ENCODE results near the gene HOXD8. TPM values are rescaled to one million over a fixed set of nuclear protein-coding genes. Genes with fewer than 3 reads are reported as not detected.

Gene HOXD8
- total and polyA plus RNA-seq, 2 of the 8 experiments (the other 6 are each of a cell fraction or from before 2014, with no cell fraction given), result not detected

- H2AK5ac ChIP-seq (ENCODE audit: low read depth, low read length), result no peak overlapping the region
- no peak overlapping the region for H4K8ac ChIP-seq (ENCODE audit: extremely low read depth, insufficient read depth, low read length)
- H3K27ac ChIP-seq (ENCODE audit: low read depth, low read length), result no peak overlapping the region
- CTCF ChIA-PET (ENCODE audit: partially characterized antibody), result interaction anchor here (0.7 to 10.0 kb wide), 7 partner anchors 9 to 493 kb away, joined by 3 to 119 read pairs (median 6); no protein-coding TSS in a partner anchor
- H2AFZ ChIP-seq (ENCODE audit: low read length), result no peak overlapping the region
- H3K4me3 ChIP-seq (ENCODE audit: extremely low read depth in 1 of 4, insufficient read depth in 2 of 4, low read depth in 3 of 4, low read length in 4 of 4), result no peak overlapping the region
- no peak overlapping the region for H4K5ac ChIP-seq (ENCODE audit: insufficient read length, low read depth, low read length)
- H3K9ac ChIP-seq (replicated peaks in 1 of 4; ENCODE audit: extremely low read depth in 1 of 4, low read depth in 3 of 4, low read length in 3 of 4), result no peak overlapping the region
- H3K18ac ChIP-seq (ENCODE audit: extremely low read depth, low read length), result no peak overlapping the region
- peaks cover 2% of the 10 kb centered on the region; the same call in 1 of the 2 replicates for H3K23me2 ChIP-seq (ENCODE audit: low read depth, low read length)
- peaks cover 93 to 100% (median 99%) of the 10 kb centered on the region in 4 experiments for H3K27me3 ChIP-seq (replicated peaks in 1 of 4; ENCODE audit: control insufficient read depth in 3 of 4, extremely low read depth in 1 of 4, insufficient read depth in 3 of 4, low read length in 3 of 4)
- H2BK12ac ChIP-seq (ENCODE audit: low read depth, low read length), result no peak overlapping the region
- 57% methylated on average over 6 of the region's 6 CpGs; no CpG with 5 or more reads in 1 of the 2 experiments for WGBS, 2 experiments (ENCODE audit: extremely low coverage in 1 of 2, insufficient coverage in 1 of 2, insufficient read length in 1 of 2, insufficient replicate concordance in 2 of 2, low coverage in 1 of 2, low lambda C conversion rate in 2 of 2, missing lambda C conversion rate in 1 of 2)
- no peak overlapping the region for H3K4ac ChIP-seq (replicated peaks; ENCODE audit: insufficient read length, low read depth, low read length)
- no peak overlapping the region for H3K14ac ChIP-seq (ENCODE audit: insufficient read length)
- H3K36me3 ChIP-seq (ENCODE audit: control insufficient read depth in 2 of 4, insufficient read depth in 4 of 4, low read length in 3 of 4), result peaks cover 0 to 6% (median 0%) of the 10 kb centered on the region in 4 experiments; a peak in 1 of 8 replicates
- H3K4me2 ChIP-seq (ENCODE audit: insufficient read depth in 1 of 2, low read depth in 2 of 2, low read length in 2 of 2), result no peak overlapping the region
- peaks cover 17 to 24% of the 10 kb centered on the region in 2 experiments for H4K20me1 ChIP-seq (replicated peaks in 1 of 2; ENCODE audit: control insufficient read depth in 1 of 2, insufficient read depth in 2 of 2, low read length in 2 of 2)
- H2BK15ac ChIP-seq (ENCODE audit: low read length), result no peak overlapping the region
- no peak overlapping the region for H2BK120ac ChIP-seq (replicated peaks; ENCODE audit: low read depth, low read length)
- no peaks in the 10 kb centered on the region for H3K79me1 ChIP-seq (ENCODE audit: low read depth, low read length)
- H4K91ac ChIP-seq (replicated peaks; ENCODE audit: insufficient read length, low read length), result no peak overlapping the region
- DNase-seq (ENCODE audit: low read depth in 1 of 2, low spot score in 2 of 2) (no peak), FAIRE-seq (no peak)
- H3K56ac ChIP-seq (replicated peaks; ENCODE audit: insufficient read length, low read depth, low read length), result no peak overlapping the region
- H3K79me2 ChIP-seq (ENCODE audit: control insufficient read depth in 1 of 2, insufficient read depth in 2 of 2, low read length in 2 of 2), result no peaks in the 10 kb centered on the region
- H2BK20ac ChIP-seq (ENCODE audit: low read length), result no peak overlapping the region
- POLR2A ChIA-PET (ENCODE audit: partially characterized antibody), result interaction anchor here (0.6 kb wide), 1 partner anchor 44 kb away, joined by 3 read pairs; no protein-coding TSS in a partner anchor
- H2BK5ac ChIP-seq (ENCODE audit: low read depth, low read length), result no peak overlapping the region
- no peak overlapping the region for H3K23ac ChIP-seq (ENCODE audit: insufficient read length)
- H3K9me3 ChIP-seq (ENCODE audit: insufficient read depth in 2 of 2, low read depth in 1 of 2, low read length in 1 of 2), result no peaks in the 10 kb centered on the region; a peak in 1 of 4 replicates
- peaks cover 0 to 6% (median 1%) of the 10 kb centered on the region in 4 experiments; a peak in 3 of 7 replicates for H3K4me1 ChIP-seq (replicated peaks in 1 of 4; ENCODE audit: control insufficient read depth in 3 of 4, insufficient read depth in 4 of 4, low read length in 3 of 4)
- no peak for TF ChIP-seq FOSL1 (IDR thresholded peaks at IDR 0.05; ENCODE audit: insufficient read depth, low read depth, low read length)
- TF ChIP-seq POLR2AphosphoS5 (IDR thresholded peaks at IDR 0.05; ENCODE audit: low read depth, low read length), result no peak
- TF ChIP-seq KDM5A (IDR thresholded peaks at IDR 0.05; ENCODE audit: low read length), result no peak
- TF ChIP-seq E2F6 (IDR thresholded peaks at IDR 0.05), result no peak
- TF ChIP-seq BCL11A (IDR thresholded peaks at IDR 0.05; ENCODE audit: low read depth in 2 of 2, low read length in 2 of 2), result no peak
- no peak for TF ChIP-seq POLR2A (IDR thresholded peaks at IDR 0.05; ENCODE audit: control extremely low read depth in 1 of 2, low read depth in 2 of 2, low read length in 2 of 2)
- TF ChIP-seq PHF8 (conservative IDR thresholded peaks at IDR 0.05; ENCODE audit: low read depth, low read length), result no peak
- TF ChIP-seq GABPA (IDR thresholded peaks at IDR 0.05; ENCODE audit: borderline replicate concordance, insufficient read depth, low read length), result no peak
- TF ChIP-seq GTF2F1 (IDR thresholded peaks at IDR 0.05; ENCODE audit: borderline replicate concordance, low read depth, low read length), result no peak
- no peak for TF ChIP-seq EGR1 (IDR thresholded peaks at IDR 0.05; ENCODE audit: borderline replicate concordance, low read depth, low read length)
- no peak for TF ChIP-seq CHD1 (IDR thresholded peaks at IDR 0.05; ENCODE audit: low read depth, low read length)
- no peak for TF ChIP-seq RBBP5 (IDR thresholded peaks at IDR 0.05; ENCODE audit: borderline replicate concordance, low read depth, low read length)
- no peak for TF ChIP-seq SIRT6 (IDR thresholded peaks at IDR 0.05; ENCODE audit: low read length)
- no peak for TF ChIP-seq EZH2 (IDR thresholded peaks at IDR 0.05; ENCODE audit: low read depth, low read length, severe bottlenecking)
Measured at GRCh38 chr2:176146101-176146500, 16.6 kb downstream of the HOXD8 start.
